GM19240 (cell line): ENCODE measurements around the gene C6orf118.

Experiments used
- DNase-seq: peaks from one replicate; pipeline ENCODE4 v3.0.0; 2011; ENCODE audit warnings: low spot score; ENCODE audit not compliant: insufficient read length

Gene C6orf118

GRCh38 chr6:165244524-165245247, 64.7 kb downstream of the C6orf118 start:
- no peak for DNase-seq

GRCh38 chr6:165243801-165244200, 65.6 kb downstream of the C6orf118 start:
- DNase-seq = no peak

GRCh38 chr6:165236326-165236725, 73.1 kb downstream of the C6orf118 start:
- no peak for DNase-seq

- no peak for DNase-seq
These were observed 76.5 kb downstream of the C6orf118 start for GRCh38 chr6:165232731-165233488.

GRCh38 chr6:165231581-165232561, 77.5 kb downstream of the C6orf118 start:
- no peak for DNase-seq

GRCh38 chr6:165231177-165231576, 78.2 kb downstream of the C6orf118 start:
- no peak for DNase-seq
